GM12878 (cell line): Measurements from ENCODE around the gene CHFR. TPM values are rescaled to one million over a fixed set of nuclear protein-coding genes. Genes with fewer than 3 reads are reported as not detected.
A peak's percentile ranks its signal among the peaks of the same experiment; 100 is the strongest.

Experiments
- ATAC-seq: fragments of 200-7000 bp; cut with Tn5 transposase; 3 replicates; pipeline ENCODE4 v1.9.1; 2020; ENCODE audit warnings: mild to moderate bottlenecking, moderate library complexity
- BruUV-seq: library from RNA; stranded (reverse); fragments of 400-500 nt; replicated peaks from 2 replicates; lab custom pipeline; 2021; lab: Mats Ljungman, UMichigan
- CTCF ChIA-PET: fragments of 300-600 bp; sonication (Branson Sonifier 250); formaldehyde crosslinking; extraction: SDS; loops from one replicate; lab custom pipeline; 2021; ENCODE audit warnings: inconsistent platforms; lab: Yijun Ruan, JAX
- POLR2A ChIA-PET: fragments of 350-600 bp; formaldehyde crosslinking; extraction: SDS; loops from one replicate; lab custom pipeline; 2021; ENCODE audit warnings: inconsistent platforms; lab: Charles Lee
- RAD21 ChIA-PET: fragments of 300-600 bp; sonication (Branson Sonifier 250); formaldehyde crosslinking; loops from one replicate; lab custom pipeline; 2023; ENCODE audit warnings: antibody characterized with exemption; ENCODE audit not compliant: unreplicated experiment; lab: Charles Lee
- SMC1A ChIA-PET: fragments of 300-600 bp; sonication (Branson Sonifier 250); formaldehyde crosslinking; loops from one replicate; lab custom pipeline; 2023; ENCODE audit not compliant: unreplicated experiment, uncharacterized antibody; lab: Charles Lee
- DNase-seq: peaks from one replicate; pipeline ENCODE4 v3.0.0-alpha.2; 2011; ENCODE audit warnings: low read depth, low spot score
- FAIRE-seq: peaks from 3 replicates; lab custom pipeline; 2011; peaks lifted over from hg19 to GRCh38; lab: Jason Lieb, UNC
- H2AFZ ChIP-seq: 2 replicates; pipeline ENCODE4 v1.6.0; 2011; ENCODE audit warnings: low read depth, low read length, control low read depth; ENCODE audit not compliant: control insufficient read depth
- H3K27ac ChIP-seq: 2 replicates; pipeline ENCODE4 v1.5.1; 2011; ENCODE audit warnings: control low read depth; ENCODE audit not compliant: control insufficient read depth, insufficient read depth
- H3K27me3 ChIP-seq, 2 experiments: replicated peaks in 1 of 2; 2 replicates each; pipeline versions ENCODE4 v1.6.0 to v1.6.1; 2011; ENCODE audit warnings: low read length in 1 of 2; ENCODE audit not compliant: control insufficient read depth in 2 of 2, insufficient read depth in 2 of 2
- H3K36me3 ChIP-seq, 2 experiments: 2 replicates each; pipeline ENCODE4 v1.5.1; 2011; ENCODE audit warnings: low read length in 1 of 2; ENCODE audit not compliant: control insufficient read depth in 2 of 2, insufficient read depth in 2 of 2
- H3K4me1 ChIP-seq: 2 replicates; pipeline ENCODE4 v1.6.1; 2011; ENCODE audit warnings: mild to moderate bottlenecking, low read length, moderate library complexity, mixed read lengths; ENCODE audit not compliant: control insufficient read depth, insufficient read depth
- H3K4me2 ChIP-seq: 2 replicates; pipeline ENCODE4 v1.6.0; 2011; ENCODE audit warnings: control low read depth; ENCODE audit not compliant: control insufficient read depth, insufficient read depth
- H3K4me3 ChIP-seq: fragments of 200-600 bp; sonication (generic); 2 replicates; pipeline ENCODE4 v1.5.1; 2016
- H3K79me2 ChIP-seq: 2 replicates; pipeline ENCODE4 v1.6.0; 2011; ENCODE audit warnings: low read length; ENCODE audit not compliant: control insufficient read depth, insufficient read depth
- H3K9ac ChIP-seq: 2 replicates; pipeline ENCODE4 v1.8.0; 2011; ENCODE audit warnings: low read length, control low read depth, mixed read lengths; ENCODE audit not compliant: control insufficient read depth, insufficient read depth
- H3K9me3 ChIP-seq: replicated peaks from 3 replicates; pipeline ENCODE4 v1.5.1; 2011; ENCODE audit warnings: mild to moderate bottlenecking, low read length; ENCODE audit not compliant: control insufficient read depth, insufficient read depth
- H4K20me1 ChIP-seq: 2 replicates; pipeline ENCODE4 v1.6.0; 2011; ENCODE audit not compliant: control insufficient read depth, insufficient read depth
- DPF2 ChIP-seq: fragments of 450-650 bp; IDR thresholded peaks from 2 replicates; pipeline ENCODE4 v1.6.1; 2017; ENCODE audit warnings: mild to moderate bottlenecking
- PAX8 ChIP-seq: fragments of 450-650 bp; IDR thresholded peaks from 2 replicates; pipeline ENCODE4 v1.6.1; 2017; ENCODE audit warnings: mild to moderate bottlenecking, moderate library complexity
- SIN3A ChIP-seq: IDR thresholded peaks from 2 replicates; pipeline ENCODE4 v1.6.1; 2012; ENCODE audit warnings: low read depth, low read length, improper control_type of control experiment
- ZNF622 ChIP-seq: fragments of 450-650 bp; IDR thresholded peaks from 2 replicates; pipeline ENCODE4 v1.6.1; 2017; ENCODE audit warnings: mild to moderate bottlenecking, inconsistent platforms
- WGBS: methylation state at CpG from one replicate; pipeline ENCODE4 v1.1.6; 2016; ENCODE audit warnings: low lambda C conversion rate; ENCODE audit not compliant: insufficient replicate concordance, insufficient coverage; ENCODE audit errors: missing lambda C conversion rate; 5-methylcytosine and 5-hydroxymethylcytosine counted together
- in situ Hi-C: fragments of 300-500 bp; cut with MboI; formaldehyde crosslinking; loops from 9 replicates; pipeline ENCODE4 v1.14.3; 2018; ENCODE audit warnings: mixed read lengths
- intact Hi-C: fragments of 100-400 bp; cut with micrococcal nuclease; formaldehyde crosslinking; loops from one replicate; pipeline ENCODE4 v1.14.2; 2022; ENCODE audit not compliant: unreplicated experiment
- polyA plus RNA-seq, 11 experiments: library from polyadenylated mRNA; depleted of rRNA in 4 of 11; unstranded in 6 of 11; stranded (reverse) in 5 of 11; fragments of >200 nt; fragmentation: Nextera tagmentation in 4 of 11; fragmentation: Illumina TruSeq in 1 of 11; extraction: Ambion mirVana in 4 of 11; extraction: Trizol in 1 of 11; gene quantifications; 1 replicate in 1 of 11; 2 replicates in 10 of 11; pipeline versions ENCODE4 v1.2.1 to v1.2.3, GENCODE V29; 2011 to 2016; ENCODE audit warnings: inconsistent platforms in 2 of 11, missing spikeins in 2 of 11, low read depth in 1 of 11
- total RNA-seq, 4 experiments: library from RNA; depleted of rRNA in 3 of 4; stranded (reverse); fragments of >200 nt in 3 of 4; fragmentation: Illumina TruSeq in 1 of 4; extraction: Trizol in 1 of 4; gene quantifications; 2 replicates each; pipeline versions ENCODE4 v1.2.1 to v1.2.3, GENCODE V29; 2013 to 2021
- TF ChIP-seq, protein P1 (sequence below): fragments of 450-650 bp; IDR thresholded peaks from 2 replicates; pipeline ENCODE4 v1.6.1; 2017; ENCODE audit warnings: mild to moderate bottlenecking, low read depth, inconsistent platforms; ENCODE audit not compliant: poor library complexity, severe bottlenecking
- TF ChIP-seq, protein P2 (sequence below): IDR thresholded peaks from 2 replicates; pipeline ENCODE4 v1.6.1; 2012; ENCODE audit warnings: low read depth, low read length, improper control_type of control experiment

CHFR gene
- total and polyA plus RNA-seq, 10 of the 15 experiments (the other 5 are each of a cell fraction or from before 2014, with no cell fraction given): 1.1 to 49.4 (median 34.4) TPM

DNA sequence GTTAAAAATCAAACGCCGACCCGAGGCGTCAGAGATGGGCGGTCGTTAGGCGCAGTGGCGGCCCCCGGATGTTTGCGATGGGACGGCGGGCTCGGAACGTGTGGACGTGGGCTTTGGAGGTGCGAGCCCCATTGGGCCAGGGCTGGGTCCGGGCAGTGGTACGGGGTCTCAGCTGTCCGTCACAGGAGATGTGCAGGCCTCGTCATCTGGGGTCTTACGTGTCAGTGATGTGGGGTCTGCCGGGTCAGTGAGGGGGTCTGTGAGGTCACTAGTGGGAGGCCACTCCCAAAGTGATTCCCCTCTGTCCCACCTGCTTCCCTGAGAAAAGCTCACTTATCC lies 21.6 kb upstream of the CHFR start:
- H3K4me2 ChIP-seq: peak overlapping the region; percentile 89
- ChIA-PET RAD21 (no interaction called here), SMC1A (no interaction called here), POLR2A (interaction anchor here (0.6 kb wide), 1 partner anchor 345 kb away, joined by 4 read pairs; no protein-coding TSS in a partner anchor), CTCF (no interaction called here)
- no peaks in the 10 kb centered on the region for H3K4me1 ChIP-seq
- no peaks in the 10 kb centered on the region for H4K20me1 ChIP-seq
- BruUV-seq: no TSS peak
- in situ Hi-C loops (no loop called here), intact Hi-C loops (no loop called here)
- FAIRE-seq: no peak
- H3K27ac ChIP-seq: no peak overlapping the region
- H3K4me3 ChIP-seq: peak overlapping the region; percentile 44; the same call in 1 of the 2 replicates
- no peak for DNase-seq
- H2AFZ ChIP-seq: peak overlapping the region; percentile 82
- H3K9me3 ChIP-seq: peaks cover 7% of the 10 kb centered on the region
- no peak for ATAC-seq
- H3K36me3 ChIP-seq: no peaks in the 10 kb centered on the region
- H3K9ac ChIP-seq: peak overlapping the region; percentile 62; the same call in 1 of the 2 replicates
- no peaks in the 10 kb centered on the region for H3K27me3 ChIP-seq
- no peaks in the 10 kb centered on the region for H3K79me2 ChIP-seq
- WGBS: 2% methylated on average over 22 of the region's 22 CpGs
- TF ChIP-seq, protein P1, sequence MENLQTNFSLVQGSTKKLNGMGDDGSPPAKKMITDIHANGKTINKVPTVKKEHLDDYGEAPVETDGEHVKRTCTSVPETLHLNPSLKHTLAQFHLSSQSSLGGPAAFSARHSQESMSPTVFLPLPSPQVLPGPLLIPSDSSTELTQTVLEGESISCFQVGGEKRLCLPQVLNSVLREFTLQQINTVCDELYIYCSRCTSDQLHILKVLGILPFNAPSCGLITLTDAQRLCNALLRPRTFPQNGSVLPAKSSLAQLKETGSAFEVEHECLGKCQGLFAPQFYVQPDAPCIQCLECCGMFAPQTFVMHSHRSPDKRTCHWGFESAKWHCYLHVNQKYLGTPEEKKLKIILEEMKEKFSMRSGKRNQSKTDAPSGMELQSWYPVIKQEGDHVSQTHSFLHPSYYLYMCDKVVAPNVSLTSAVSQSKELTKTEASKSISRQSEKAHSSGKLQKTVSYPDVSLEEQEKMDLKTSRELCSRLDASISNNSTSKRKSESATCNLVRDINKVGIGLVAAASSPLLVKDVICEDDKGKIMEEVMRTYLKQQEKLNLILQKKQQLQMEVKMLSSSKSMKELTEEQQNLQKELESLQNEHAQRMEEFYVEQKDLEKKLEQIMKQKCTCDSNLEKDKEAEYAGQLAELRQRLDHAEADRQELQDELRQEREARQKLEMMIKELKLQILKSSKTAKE: no peak
- TF ChIP-seq ZNF622 (no peak), DPF2 (no peak), SIN3A (no peak), PAX8 (no peak)
- TF ChIP-seq, protein P2, sequence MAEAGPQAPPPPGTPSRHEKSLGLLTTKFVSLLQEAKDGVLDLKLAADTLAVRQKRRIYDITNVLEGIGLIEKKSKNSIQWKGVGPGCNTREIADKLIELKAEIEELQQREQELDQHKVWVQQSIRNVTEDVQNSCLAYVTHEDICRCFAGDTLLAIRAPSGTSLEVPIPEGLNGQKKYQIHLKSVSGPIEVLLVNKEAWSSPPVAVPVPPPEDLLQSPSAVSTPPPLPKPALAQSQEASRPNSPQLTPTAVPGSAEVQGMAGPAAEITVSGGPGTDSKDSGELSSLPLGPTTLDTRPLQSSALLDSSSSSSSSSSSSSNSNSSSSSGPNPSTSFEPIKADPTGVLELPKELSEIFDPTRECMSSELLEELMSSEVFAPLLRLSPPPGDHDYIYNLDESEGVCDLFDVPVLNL: no peak
